Endodermal cell (in vitro differentiated cells): Measurements from ENCODE around the gene EMC10. TPM values are rescaled to one million over a fixed set of nuclear protein-coding genes. Genes with fewer than 3 reads are reported as not detected.

Source experiments
- DNase-seq: peaks from one replicate; pipeline ENCODE4 v3.0.0-alpha.2; 2017
- H3K27ac ChIP-seq: 2 replicates; pipeline ENCODE4 v1.5.1; 2013; ENCODE audit warnings: mild to moderate bottlenecking, low read depth, low read length, moderate library complexity
- H3K27me3 ChIP-seq: 2 replicates; pipeline ENCODE4 v1.6.1; 2013; ENCODE audit warnings: mild to moderate bottlenecking, low read length, moderate library complexity; ENCODE audit not compliant: insufficient read depth, control insufficient read depth, poor library complexity, severe bottlenecking
- H3K36me3 ChIP-seq: 2 replicates; pipeline ENCODE4 v1.7.0; 2013; ENCODE audit warnings: mild to moderate bottlenecking, low read length, moderate library complexity; ENCODE audit not compliant: control insufficient read depth, insufficient read depth
- H3K4me1 ChIP-seq: one replicate; pipeline ENCODE4 v1.7.0; 2013; ENCODE audit warnings: low read length; ENCODE audit not compliant: control insufficient read depth, insufficient read depth
- H3K4me3 ChIP-seq: 2 replicates; pipeline ENCODE4 v1.5.1; 2013; ENCODE audit warnings: mild to moderate bottlenecking, low read length, moderate library complexity
- H3K9ac ChIP-seq: 2 replicates; pipeline ENCODE4 v1.6.1; 2013; ENCODE audit warnings: mild to moderate bottlenecking, low read length, moderate library complexity; ENCODE audit not compliant: poor library complexity, severe bottlenecking; ENCODE audit errors: extremely low read depth
- H3K9me3 ChIP-seq: 2 replicates; pipeline ENCODE4 v1.6.1; 2013; ENCODE audit warnings: mild to moderate bottlenecking, low read length, moderate library complexity; ENCODE audit not compliant: control insufficient read depth
- H3K27ac Mint-ChIP-seq: 2 replicates; pipeline ENCODE4 v1.8.0; 2020; ENCODE audit warnings: mixed read lengths
- H3K27me3 Mint-ChIP-seq: 2 replicates; pipeline ENCODE4 v1.8.0; 2021; ENCODE audit warnings: mild to moderate bottlenecking, mixed read lengths; ENCODE audit not compliant: insufficient read depth
- H3K36me3 Mint-ChIP-seq: 2 replicates; pipeline ENCODE4 v1.8.0; 2020; ENCODE audit warnings: low read depth, mixed read lengths
- H3K4me1 Mint-ChIP-seq: 2 replicates; pipeline ENCODE4 v1.8.0; 2020; ENCODE audit warnings: mixed read lengths
- H3K4me3 Mint-ChIP-seq: 2 replicates; pipeline ENCODE4 v1.8.0; 2020; ENCODE audit warnings: mild to moderate bottlenecking, moderate library complexity, mixed read lengths
- H3K9me3 Mint-ChIP-seq: 2 replicates; pipeline ENCODE4 v1.8.0; 2020; ENCODE audit warnings: mild to moderate bottlenecking, mixed read lengths
- CTCF ChIP-seq: fragments of 200-600 bp; sonication (generic); conservative IDR thresholded peaks from 2 replicates; pipeline ENCODE4 v1.5.0; 2021; ENCODE audit warnings: antibody characterized with exemption, mild to moderate bottlenecking
- WGBS, 2 experiments: methylation state at CpG; one replicate each; pipeline versions ENCODE4 v1.1.5 to v1.1.7; 2013; ENCODE audit warnings: missing lambda C conversion rate in 2 of 2, mixed read lengths in 1 of 2; ENCODE audit not compliant: insufficient coverage in 1 of 2, insufficient read length in 1 of 2; 5-methylcytosine and 5-hydroxymethylcytosine counted together
- total RNA-seq, 2 donors: library from RNA; stranded (reverse); fragmentation: NEBNext Ultra II Directional in 1 of 2; extraction: Animal tissue kit (Norgen Biotek cat#: 25700) in 1 of 2; gene quantifications; 2 replicates in 1 of 2; 3 replicates in 1 of 2; pipeline ENCODE4 v1.2.1, GENCODE V29; 2021

The EMC10 gene
- total RNA-seq, 2 donors from 2014 or later: 119 to 123 TPM

GRCh38 chr19:50428772-50429463, 47.4 kb upstream of the EMC10 start:
- Mint-ChIP-seq H3K4me3 (no peak overlapping the region), H3K27me3 (peaks cover 34% of the 10 kb centered on the region), H3K4me1 (peaks cover 8% of the 10 kb centered on the region), H3K27ac (no peak overlapping the region), H3K9me3 (no peaks in the 10 kb centered on the region), H3K36me3 (no peaks in the 10 kb centered on the region)
- Histone ChIP-seq H3K9ac (no peak overlapping the region), H3K4me1 (no peaks in the 10 kb centered on the region), H3K27ac (no peak overlapping the region), H3K36me3 (no peaks in the 10 kb centered on the region), H3K9me3 (no peaks in the 10 kb centered on the region), H3K27me3 (no peaks in the 10 kb centered on the region), H3K4me3 (no peak overlapping the region)
- peak; percentile 40 for DNase-seq
- 86 to 92% methylated on average over 4 to 7 of the region's 7 CpGs for WGBS, 2 experiments
- no peak for TF ChIP-seq CTCF

GRCh38 chr19:50430888-50431342, 45.4 kb upstream of the EMC10 start:
- H3K4me1 Mint-ChIP-seq: peaks cover 8% of the 10 kb centered on the region
- Histone ChIP-seq H3K4me3 (peak overlapping the region; percentile 81), H3K27me3 (no peaks in the 10 kb centered on the region), H3K9me3 (no peaks in the 10 kb centered on the region), H3K27ac (no peak overlapping the region), H3K4me1 (no peaks in the 10 kb centered on the region), H3K36me3 (no peaks in the 10 kb centered on the region), H3K9ac (peak overlapping the region; percentile 45)
- no peaks in the 10 kb centered on the region for H3K9me3 Mint-ChIP-seq
- no peak for TF ChIP-seq CTCF
- no peaks in the 10 kb centered on the region for H3K36me3 Mint-ChIP-seq
- WGBS, 2 experiments: 76 to 78% methylated on average over 10 to 13 of the region's 13 CpGs
- H3K4me3 Mint-ChIP-seq: peak overlapping the region; percentile 74
- no peak for DNase-seq
- peak overlapping the region; percentile 90 for H3K27ac Mint-ChIP-seq
- peaks cover 36% of the 10 kb centered on the region for H3K27me3 Mint-ChIP-seq

- no peak for TF ChIP-seq CTCF
- no peaks in the 10 kb centered on the region for H3K36me3 Mint-ChIP-seq
- H3K36me3 ChIP-seq: no peaks in the 10 kb centered on the region
- 6 to 29% methylated on average over 6 to 49 of the region's 54 CpGs for WGBS, 2 experiments
- H3K9me3 Mint-ChIP-seq: no peaks in the 10 kb centered on the region
- H3K27ac Mint-ChIP-seq: peak overlapping the region; percentile 90
- peak overlapping the region; percentile 81 for H3K4me3 ChIP-seq
- no peaks in the 10 kb centered on the region for H3K4me1 ChIP-seq
- H3K4me3 Mint-ChIP-seq: peak overlapping the region; percentile 74
- H3K27me3 Mint-ChIP-seq: peaks cover 42% of the 10 kb centered on the region
- H3K9ac ChIP-seq: peak overlapping the region; percentile 53
- H3K9me3 ChIP-seq: no peaks in the 10 kb centered on the region
- peaks cover 8% of the 10 kb centered on the region for H3K4me1 Mint-ChIP-seq
- H3K27me3 ChIP-seq: no peaks in the 10 kb centered on the region
- peak; percentile 97 for DNase-seq
- H3K27ac ChIP-seq: no peak overlapping the region
Measured at GRCh38 chr19:50431343-50432220, 44.7 kb upstream of the EMC10 start.
